Measurements from ENCODE around the gene GPR152. TPM values are rescaled to one million over a fixed set of nuclear protein-coding genes. Genes with fewer than 3 reads are reported as not detected.

The GPR152 gene
- polyA plus RNA-seq, 3 donors: not detected

DNA sequence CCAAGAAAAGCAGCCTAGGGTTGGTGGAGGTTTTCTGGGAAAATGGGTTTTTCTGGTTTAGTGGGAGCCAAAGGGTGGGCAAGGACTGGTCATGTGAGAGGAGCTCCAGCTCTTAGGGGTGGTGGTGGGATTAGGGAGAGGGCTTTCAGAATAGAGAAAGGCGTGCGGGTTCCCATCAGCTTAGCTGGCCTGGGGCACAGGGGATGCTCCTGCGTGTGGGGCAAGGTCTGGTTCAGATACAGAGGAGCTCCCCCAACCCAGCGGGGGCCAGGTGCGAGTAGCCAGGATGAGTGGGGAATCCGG lies 15.9 kb upstream of the GPR152 start:
- H3K4me2 ChIP-seq (replicated peaks; ENCODE audit: extremely low read depth, low read length, poor library complexity, severe bottlenecking): peak overlapping the region; percentile 92
- peak overlapping the region; percentile 70 for H3K9ac ChIP-seq (ENCODE audit: insufficient read depth, low read length, poor library complexity, severe bottlenecking)
- H3K27ac ChIP-seq (ENCODE audit: low read depth in 1 of 2, low read length in 2 of 2): no peak overlapping the region
- peaks cover 0 to 2% of the 10 kb centered on the region in 2 donors for H3K36me3 Mint-ChIP-seq
- H2AFZ ChIP-seq (ENCODE audit: insufficient read depth, low read depth, low read length, poor library complexity, severe bottlenecking): peak overlapping the region; percentile 81
- H3K9me3 Mint-ChIP-seq: peaks cover 0 to 2% (median 0%) of the 10 kb centered on the region in 7 donors
- WGBS (ENCODE audit: insufficient coverage): 4% methylated on average over 6 of the region's 6 CpGs
- TF ChIP-seq, protein P1, sequence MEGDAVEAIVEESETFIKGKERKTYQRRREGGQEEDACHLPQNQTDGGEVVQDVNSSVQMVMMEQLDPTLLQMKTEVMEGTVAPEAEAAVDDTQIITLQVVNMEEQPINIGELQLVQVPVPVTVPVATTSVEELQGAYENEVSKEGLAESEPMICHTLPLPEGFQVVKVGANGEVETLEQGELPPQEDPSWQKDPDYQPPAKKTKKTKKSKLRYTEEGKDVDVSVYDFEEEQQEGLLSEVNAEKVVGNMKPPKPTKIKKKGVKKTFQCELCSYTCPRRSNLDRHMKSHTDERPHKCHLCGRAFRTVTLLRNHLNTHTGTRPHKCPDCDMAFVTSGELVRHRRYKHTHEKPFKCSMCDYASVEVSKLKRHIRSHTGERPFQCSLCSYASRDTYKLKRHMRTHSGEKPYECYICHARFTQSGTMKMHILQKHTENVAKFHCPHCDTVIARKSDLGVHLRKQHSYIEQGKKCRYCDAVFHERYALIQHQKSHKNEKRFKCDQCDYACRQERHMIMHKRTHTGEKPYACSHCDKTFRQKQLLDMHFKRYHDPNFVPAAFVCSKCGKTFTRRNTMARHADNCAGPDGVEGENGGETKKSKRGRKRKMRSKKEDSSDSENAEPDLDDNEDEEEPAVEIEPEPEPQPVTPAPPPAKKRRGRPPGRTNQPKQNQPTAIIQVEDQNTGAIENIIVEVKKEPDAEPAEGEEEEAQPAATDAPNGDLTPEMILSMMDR (IDR thresholded peaks at IDR 0.05): no peak
- peak overlapping the region; percentile 63 to 88 (median 66) for H3K4me3 ChIP-seq (replicated peaks in 1 of 3; ENCODE audit: low read depth in 2 of 3, low read length in 3 of 3)
- H3K79me2 ChIP-seq (ENCODE audit: insufficient read depth, low read length): peaks cover 7% of the 10 kb centered on the region
- H3K36me3 ChIP-seq (replicated peaks in 1 of 2; ENCODE audit: control insufficient read depth in 1 of 2, insufficient read depth in 2 of 2, low read length in 2 of 2): no peaks in the 10 kb centered on the region
- H3K4me1 Mint-ChIP-seq: peaks cover 33% of the 10 kb centered on the region
- no peaks in the 10 kb centered on the region for H3K9me3 ChIP-seq (replicated peaks in 1 of 2; ENCODE audit: control insufficient read depth in 1 of 2, insufficient read depth in 1 of 2, low read length in 2 of 2)
- peaks cover 0 to 10% (median 5%) of the 10 kb centered on the region in 3 donors for H3K27me3 Mint-ChIP-seq (ENCODE audit: low read depth in 3 of 3)
- peak overlapping the region; percentile 79 to 92 for H3K4me3 Mint-ChIP-seq
- no peak for DNase-seq
- no peaks in the 10 kb centered on the region for H3K27me3 ChIP-seq (ENCODE audit: control insufficient read depth in 2 of 2, insufficient read depth in 2 of 2, low read length in 2 of 2)
- intact Hi-C loops (cut with micrococcal nuclease): loop anchor here (2.0 to 5.0 kb wide), 4 partner anchors 34 to 66 kb away; partner anchors contain the start of genes PPP1CA (in 1 of the 2), RPS6KB2 (in 1 of the 2) and TBC1D10C (in 1 of the 2)
- H4K20me1 ChIP-seq (ENCODE audit: insufficient read depth, low read length): no peaks in the 10 kb centered on the region
- peak overlapping the region in 5 of 7 donors; percentile 26 to 66 (median 52) for H3K27ac Mint-ChIP-seq
- peaks cover 32 to 49% of the 10 kb centered on the region in 2 donors for H3K4me1 ChIP-seq (ENCODE audit: control insufficient read depth in 1 of 2, insufficient read depth in 2 of 2, low read length in 2 of 2)

DNA sequence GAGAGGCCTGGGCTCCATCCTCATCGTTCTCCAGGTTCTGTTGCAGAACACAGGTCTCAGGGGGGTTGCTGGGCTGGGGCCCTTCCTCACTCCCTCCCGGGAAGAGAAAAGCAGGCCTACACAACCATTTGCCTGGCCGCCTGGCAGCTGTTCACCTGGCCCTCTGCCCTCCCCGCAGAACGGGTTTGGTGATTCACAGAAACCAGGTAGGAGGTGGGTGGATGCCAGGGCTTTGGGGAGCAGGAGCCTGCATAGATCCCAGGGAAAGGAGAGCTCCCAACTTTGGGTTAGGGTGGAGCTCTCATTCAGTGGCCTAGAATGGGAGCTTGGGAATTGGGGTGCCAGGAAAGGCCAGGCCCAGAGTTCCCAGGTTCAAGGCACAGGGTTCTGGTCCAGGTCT lies 15.5 kb upstream of the GPR152 start:
- Histone ChIP-seq H3K27ac (ENCODE audit: low read depth in 1 of 2, low read length in 2 of 2) (no peak overlapping the region), H2AFZ (ENCODE audit: insufficient read depth, low read depth, low read length, poor library complexity, severe bottlenecking) (no peak overlapping the region), H3K79me2 (ENCODE audit: insufficient read depth, low read length) (peaks cover 7% of the 10 kb centered on the region), H3K27me3 (ENCODE audit: control insufficient read depth in 2 of 2, insufficient read depth in 2 of 2, low read length in 2 of 2) (no peaks in the 10 kb centered on the region), H3K4me3 (replicated peaks in 1 of 3; ENCODE audit: low read depth in 2 of 3, low read length in 3 of 3) (peak overlapping the region in 2 of 3 experiments; percentile 63 to 88), H3K9ac (ENCODE audit: insufficient read depth, low read length, poor library complexity, severe bottlenecking) (peak overlapping the region; percentile 70), H3K4me1 (ENCODE audit: control insufficient read depth in 1 of 2, insufficient read depth in 2 of 2, low read length in 2 of 2) (peaks cover 32 to 52% of the 10 kb centered on the region in 2 donors), H3K36me3 (replicated peaks in 1 of 2; ENCODE audit: control insufficient read depth in 1 of 2, insufficient read depth in 2 of 2, low read length in 2 of 2) (no peaks in the 10 kb centered on the region), H4K20me1 (ENCODE audit: insufficient read depth, low read length) (no peaks in the 10 kb centered on the region), H3K4me2 (replicated peaks; ENCODE audit: extremely low read depth, low read length, poor library complexity, severe bottlenecking) (peak overlapping the region; percentile 92), H3K9me3 (replicated peaks in 1 of 2; ENCODE audit: control insufficient read depth in 1 of 2, insufficient read depth in 1 of 2, low read length in 2 of 2) (no peaks in the 10 kb centered on the region)
- Mint-ChIP-seq H3K9me3 (peaks cover 0 to 2% (median 0%) of the 10 kb centered on the region in 7 donors), H3K27ac (peak overlapping the region in 3 of 7 donors; percentile 26 to 66 (median 47)), H3K4me3 (peak overlapping the region; percentile 79 to 92), H3K27me3 (ENCODE audit: low read depth in 3 of 3) (peaks cover 0 to 10% (median 4%) of the 10 kb centered on the region in 3 donors), H3K4me1 (peaks cover 33% of the 10 kb centered on the region), H3K36me3 (peaks cover 0 to 2% of the 10 kb centered on the region in 2 donors)
- TF ChIP-seq, protein P1 (IDR thresholded peaks at IDR 0.05): no peak
- intact Hi-C loops (cut with micrococcal nuclease): loop anchor here (2.0 to 5.0 kb wide), 4 partner anchors 34 to 66 kb away; partner anchors contain the start of genes PPP1CA (in 1 of the 2), RPS6KB2 (in 1 of the 2) and TBC1D10C (in 1 of the 2)
- DNase-seq: no peak
- 70% methylated on average over 5 of the region's 5 CpGs for WGBS (ENCODE audit: insufficient coverage)

Data from CD14-positive monocyte (primary cell).